GM21786 (cell line): ENCODE measurements around the gene ADA.
"Not testable (repeated sequence)": the region's sequence is repeated elsewhere in the genome, so short reads cannot be mapped to it uniquely, and the experiment has no call there.

ENCODE experiments used
- ATAC-seq: cut with Tn5 transposase; IDR thresholded peaks from one replicate; pipeline ENCODE4 v1.9.1; 2021; ENCODE audit not compliant: unreplicated experiment

The ADA gene

GRCh38 chr20:44678990-44679611, 27.6 kb upstream of the ADA start:
- ATAC-seq = no peak

DNA sequence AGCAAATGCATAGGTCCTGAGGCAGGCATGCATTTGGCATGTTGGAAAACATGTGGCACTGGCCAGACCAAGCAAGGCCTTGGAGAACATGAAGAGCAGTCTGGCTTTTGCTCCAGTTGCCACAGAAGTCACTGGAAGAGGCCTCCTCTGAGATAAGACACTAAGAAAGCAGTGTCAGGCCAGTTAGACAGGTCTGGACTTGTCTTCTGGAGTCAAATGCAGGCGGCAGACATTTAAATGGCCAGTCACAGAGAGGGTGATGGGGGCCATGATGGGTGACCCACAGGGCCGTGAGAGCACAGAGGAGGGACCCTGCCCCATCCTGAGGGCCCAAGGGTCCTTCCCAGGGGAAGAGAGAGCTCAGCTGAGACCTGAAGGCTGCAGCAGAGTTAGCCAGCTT, 26.7 kb upstream of the ADA start:
- no peak for ATAC-seq

GRCh38 chr20:44672318-44672902, 20.9 kb upstream of the ADA start:
- not testable (repeated sequence) for ATAC-seq

GRCh38 chr20:44671541-44671940, 20.0 kb upstream of the ADA start:
- not testable (repeated sequence) for ATAC-seq

DNA sequence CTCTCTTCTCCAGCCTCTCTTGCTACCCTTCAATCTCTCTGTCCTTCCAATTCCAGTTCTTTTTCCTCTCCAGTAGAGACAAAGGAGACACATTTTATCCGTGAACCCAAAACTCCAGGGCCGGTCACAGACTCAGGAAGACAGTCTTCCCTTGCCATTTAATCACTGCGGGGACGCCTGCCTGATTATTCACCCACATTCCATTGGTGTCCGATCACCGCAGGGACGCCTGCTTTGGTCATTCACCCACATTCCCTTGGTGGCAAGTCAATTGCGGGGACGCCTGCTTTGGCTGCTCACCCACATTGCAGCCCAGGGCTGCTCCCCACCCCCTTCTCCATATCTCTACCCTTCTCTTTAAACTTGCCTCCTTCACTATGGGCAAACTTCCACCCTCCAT, 19.4 kb upstream of the ADA start:
- not testable (repeated sequence) for ATAC-seq

GRCh38 chr20:44666066-44666465, 14.6 kb upstream of the ADA start:
- no peak for ATAC-seq

DNA sequence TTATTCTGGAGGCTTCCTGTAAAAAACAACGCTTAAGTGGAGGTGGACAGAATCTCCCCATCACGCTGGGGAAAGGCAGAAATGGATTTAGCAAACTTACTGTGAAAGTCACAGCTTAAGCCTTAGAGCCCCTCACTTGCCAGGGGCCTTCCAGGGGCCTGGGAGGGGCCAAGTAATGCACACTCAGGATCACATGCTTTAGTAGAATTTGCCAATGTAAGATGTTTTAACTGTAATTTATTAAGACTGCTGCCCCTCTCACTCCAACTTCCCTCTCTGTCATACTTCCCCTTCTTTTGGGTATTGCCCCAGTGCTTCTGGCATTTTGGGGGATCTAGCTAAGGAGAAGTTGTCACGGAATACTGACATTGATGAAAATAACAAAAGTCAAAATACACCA, 12.6 kb upstream of the ADA start:
- ATAC-seq = no peak

DNA sequence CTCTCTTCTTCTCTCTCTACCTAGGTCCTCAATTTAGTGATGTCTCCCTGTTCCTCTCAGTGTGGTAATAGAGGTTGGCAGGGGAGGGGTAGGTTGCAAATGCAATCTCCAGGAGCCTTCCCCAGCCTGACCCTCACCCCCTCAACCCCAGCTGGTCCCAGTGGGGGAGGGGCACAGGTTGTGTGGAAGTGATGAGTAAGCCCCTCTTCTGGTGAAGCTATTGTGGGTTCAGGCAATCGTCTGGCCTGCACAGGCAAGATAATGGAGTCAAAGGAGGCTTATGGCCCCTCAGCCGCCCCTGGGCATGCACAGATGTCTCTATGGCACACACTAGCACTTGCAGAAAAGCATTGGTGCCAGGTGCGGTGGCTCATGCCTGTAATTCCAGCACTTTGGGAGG, 10.8 kb upstream of the ADA start:
- ATAC-seq = no peak

- ATAC-seq = no peak
These were observed 9.1 kb upstream of the ADA start for GRCh38 chr20:44660581-44660980.

DNA sequence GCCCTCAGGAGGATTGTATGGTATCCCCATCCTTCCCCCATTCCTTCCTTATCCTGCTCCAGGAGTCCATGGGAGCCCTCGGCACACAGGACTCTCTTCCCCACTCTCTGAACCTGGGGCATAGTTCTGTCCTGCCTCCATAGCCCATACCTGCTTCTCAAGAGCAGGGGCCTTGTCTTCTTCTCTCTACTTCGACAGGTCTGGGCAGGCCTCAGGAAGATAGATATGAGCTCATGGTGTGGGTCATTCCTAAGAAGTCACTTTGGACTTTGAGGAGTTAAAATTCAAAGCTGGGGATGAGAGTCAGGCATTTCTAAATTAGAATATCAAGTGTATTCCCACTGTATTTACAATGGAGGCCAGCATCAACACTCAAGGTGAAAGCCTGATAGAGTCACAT, 8.4 kb upstream of the ADA start:
- ATAC-seq = no peak

GRCh38 chr20:44658810-44659209, 7.3 kb upstream of the ADA start:
- no peak for ATAC-seq

DNA sequence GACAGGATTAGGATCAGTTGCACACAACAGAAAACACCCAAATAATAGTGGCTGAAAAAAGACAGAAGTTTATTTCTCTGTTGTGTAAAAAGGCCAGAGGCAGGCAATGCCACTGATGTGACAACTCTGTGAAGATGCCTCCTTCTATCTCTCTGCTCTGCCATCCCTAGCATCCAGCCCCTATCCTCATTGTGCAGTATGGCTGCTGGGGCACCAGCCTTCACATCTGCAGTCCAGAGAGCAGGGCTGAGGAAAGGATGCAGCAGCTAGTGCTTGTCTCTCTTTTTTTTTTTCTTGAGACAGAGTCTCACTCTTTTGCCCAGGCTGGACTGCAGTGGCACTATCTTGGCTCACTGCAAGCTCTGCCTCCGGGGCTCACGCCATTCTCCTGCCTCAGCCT, 6.4 kb upstream of the ADA start:
- ATAC-seq = no peak

DNA sequence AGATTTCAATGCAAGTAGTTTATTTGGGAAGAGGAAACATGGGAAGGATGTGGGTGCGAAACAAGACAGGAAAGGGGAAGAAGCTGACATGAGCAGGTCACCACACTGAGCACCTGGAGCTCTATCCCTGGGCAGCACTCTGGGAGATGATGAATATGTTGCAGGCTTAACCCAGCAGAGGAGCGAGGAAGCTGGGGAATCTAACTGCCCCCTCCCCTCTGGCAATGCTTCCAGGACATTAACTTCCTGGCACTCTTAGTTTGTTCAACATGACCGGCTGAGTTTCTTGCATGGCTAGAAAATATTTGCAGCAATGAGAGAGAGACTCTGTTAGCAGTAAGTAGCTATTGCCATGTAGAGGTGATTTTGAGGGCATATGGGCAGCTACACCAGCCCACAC, 4.9 kb upstream of the ADA start:
- no peak for ATAC-seq

GRCh38 chr20:44654210-44654609, 2.7 kb upstream of the ADA start:
- not testable (repeated sequence) for ATAC-seq

DNA sequence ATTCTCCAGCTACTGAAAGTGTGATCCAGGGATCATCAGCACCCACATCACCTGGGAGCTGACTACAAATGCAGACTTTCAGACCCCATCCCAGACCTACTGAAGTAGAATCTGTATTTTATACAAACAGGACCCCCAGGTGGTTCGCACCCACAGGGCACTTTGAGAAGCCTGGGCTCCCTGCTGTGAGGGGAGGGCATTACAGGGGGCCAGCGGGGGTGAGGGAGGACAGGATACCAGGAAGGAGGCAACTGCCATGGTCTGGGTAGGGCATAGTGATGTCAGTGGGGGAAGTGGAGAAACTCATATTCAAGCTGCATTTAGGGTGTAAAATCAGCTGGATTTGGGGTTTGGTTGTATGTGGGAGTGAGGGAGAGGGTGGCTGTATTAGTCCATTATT, 2.0 kb upstream of the ADA start:
- no peak for ATAC-seq

DNA sequence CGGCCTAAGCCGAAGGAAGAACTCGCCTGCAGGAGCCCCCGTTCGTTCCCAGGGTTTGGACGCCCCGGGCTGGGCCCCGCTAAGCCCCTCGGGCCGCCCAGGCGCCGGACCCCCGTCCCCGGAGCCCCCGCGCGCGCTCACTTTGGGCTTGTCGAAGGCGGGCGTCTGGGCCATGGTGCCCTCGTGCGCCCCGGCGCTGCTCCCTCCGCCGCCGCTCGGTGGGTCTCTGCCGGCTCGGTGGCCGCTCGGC, 140 bp downstream of the ADA start:
- no peak for ATAC-seq

GRCh38 chr20:44650771-44651433, 597 bp downstream of the ADA start:
- no peak for ATAC-seq

DNA sequence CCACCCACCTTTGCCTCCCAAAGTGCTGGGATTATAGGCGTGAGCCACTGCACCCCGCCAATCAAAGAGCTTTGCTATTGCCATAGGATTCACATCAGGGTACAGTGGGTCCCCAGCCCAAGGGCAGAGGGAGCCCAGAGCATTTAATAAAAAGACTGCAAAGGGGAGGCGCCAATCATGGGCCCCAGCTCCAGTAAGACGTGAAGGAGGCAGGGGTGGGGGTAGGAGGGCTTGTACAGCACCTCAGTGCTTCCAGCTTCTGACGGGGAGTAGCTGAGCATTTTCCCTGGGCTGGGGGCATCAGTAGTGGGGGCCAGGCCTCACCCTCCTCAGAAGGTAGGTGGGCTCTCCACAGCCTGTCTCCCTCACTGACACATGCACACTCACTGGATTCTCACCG, 1.5 kb downstream of the ADA start:
- ATAC-seq = no peak

DNA sequence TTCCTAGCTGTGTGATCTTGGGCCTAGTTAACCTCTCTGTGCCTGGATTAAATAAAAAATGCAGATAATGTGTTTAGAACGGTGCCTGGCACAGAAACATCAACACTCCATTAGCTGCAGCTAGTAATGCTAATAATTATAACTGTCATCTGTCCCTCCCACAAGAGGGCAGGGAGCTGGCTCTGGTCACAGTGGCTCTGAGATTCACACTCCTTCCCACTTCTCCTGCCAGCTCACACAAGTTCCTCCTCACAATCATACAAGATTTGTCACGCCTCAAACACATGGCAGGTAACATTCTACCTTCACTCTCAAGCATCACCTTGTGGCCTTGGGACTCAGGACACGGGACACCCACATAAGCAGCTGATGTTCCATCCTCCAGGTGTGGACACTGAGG, 2.4 kb downstream of the ADA start:
- no peak for ATAC-seq

GRCh38 chr20:44648579-44648978, 2.9 kb downstream of the ADA start:
- ATAC-seq = no peak

DNA sequence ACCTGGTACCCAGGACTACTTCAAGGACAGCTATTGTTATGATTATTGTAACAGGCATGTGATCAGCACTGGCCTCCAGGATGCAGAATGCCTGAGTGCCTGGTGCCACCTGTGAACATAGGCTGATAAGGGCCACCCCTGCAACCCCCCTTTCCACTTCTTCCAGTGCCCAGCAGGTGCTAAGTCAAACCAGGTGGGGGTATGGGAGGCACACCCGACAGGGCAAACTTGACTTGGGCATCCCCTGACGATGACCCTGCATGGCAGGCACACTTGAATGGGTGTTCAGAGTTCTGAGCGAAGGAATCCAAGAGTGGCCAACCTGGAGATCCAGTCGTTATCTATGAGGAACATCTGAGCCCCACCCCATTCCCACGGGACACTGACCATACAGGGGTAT, 3.4 kb downstream of the ADA start:
- no peak for ATAC-seq

GRCh38 chr20:44646641-44647274, 4.7 kb downstream of the ADA start:
- ATAC-seq = peak; percentile 46
